ENCODE data around the gene BTLA. TPM values are rescaled to one million over a fixed set of nuclear protein-coding genes. Genes with fewer than 3 reads are reported as not detected.

The BTLA gene
- polyA plus RNA-seq, 3 donors, result 0.05 TPM; not detected in 2

DNA sequence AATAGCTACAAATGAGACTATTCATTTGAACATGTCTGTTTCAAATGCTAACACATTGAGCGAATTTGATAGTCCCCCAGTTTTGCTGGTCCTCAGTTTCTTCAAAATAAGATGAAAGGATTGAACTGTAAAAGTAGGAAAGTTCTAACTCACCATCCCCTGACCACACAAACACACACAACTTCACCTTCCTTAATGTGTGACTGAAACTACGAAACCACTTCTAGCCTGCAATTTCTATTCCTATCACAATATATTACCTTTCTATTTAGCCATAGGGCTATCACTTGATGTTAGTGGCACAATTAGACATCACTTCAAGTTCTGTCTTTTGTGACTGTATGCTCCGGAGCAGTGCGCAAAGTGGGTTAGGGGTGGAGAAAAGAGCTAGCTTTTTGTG is 14.9 kb downstream of the BTLA start:
- Histone ChIP-seq H4K20me1 (ENCODE audit: insufficient read depth, low read length) (no peaks in the 10 kb centered on the region), H3K4me1 (ENCODE audit: control insufficient read depth in 1 of 2, insufficient read depth in 2 of 2, low read length in 2 of 2) (peaks cover 5 to 12% of the 10 kb centered on the region in 2 donors), H3K4me3 (replicated peaks in 1 of 3; ENCODE audit: low read depth in 2 of 3, low read length in 3 of 3) (no peak overlapping the region), H3K27me3 (ENCODE audit: control insufficient read depth in 2 of 2, insufficient read depth in 2 of 2, low read length in 2 of 2) (no peaks in the 10 kb centered on the region), H3K9me3 (replicated peaks in 1 of 2; ENCODE audit: control insufficient read depth in 1 of 2, insufficient read depth in 1 of 2, low read length in 2 of 2) (no peaks in the 10 kb centered on the region), H3K9ac (ENCODE audit: insufficient read depth, low read length, poor library complexity, severe bottlenecking) (no peak overlapping the region), H3K4me2 (replicated peaks; ENCODE audit: extremely low read depth, low read length, poor library complexity, severe bottlenecking) (no peak overlapping the region), H3K79me2 (ENCODE audit: insufficient read depth, low read length) (no peaks in the 10 kb centered on the region), H3K36me3 (replicated peaks in 1 of 2; ENCODE audit: control insufficient read depth in 1 of 2, insufficient read depth in 2 of 2, low read length in 2 of 2) (no peaks in the 10 kb centered on the region), H2AFZ (ENCODE audit: insufficient read depth, low read depth, low read length, poor library complexity, severe bottlenecking) (no peak overlapping the region), H3K27ac (ENCODE audit: low read depth in 1 of 2, low read length in 2 of 2) (no peak overlapping the region)
- peaks cover 19% of the 10 kb centered on the region for H3K4me1 Mint-ChIP-seq
- no peak for DNase-seq
- TF ChIP-seq CTCF (IDR thresholded peaks at IDR 0.05), result no peak
- 100% methylated on average over 1 of the region's 4 CpGs for WGBS (ENCODE audit: insufficient coverage)
- H3K9me3 Mint-ChIP-seq, result peaks cover 0 to 7% (median 1%) of the 10 kb centered on the region in 7 donors
- H3K4me3 Mint-ChIP-seq, result no peak overlapping the region
- peaks cover 0 to under 1% of the 10 kb centered on the region in 2 donors for H3K36me3 Mint-ChIP-seq
- peaks cover 0 to 1% (median 0%) of the 10 kb centered on the region in 3 donors for H3K27me3 Mint-ChIP-seq (ENCODE audit: low read depth in 3 of 3)
- no peak overlapping the region for H3K27ac Mint-ChIP-seq
- intact Hi-C loops (cut with micrococcal nuclease), result no loop called here

GRCh38 chr3:112482675-112483074 is 16.6 kb downstream of the BTLA start:
- H4K20me1 ChIP-seq (ENCODE audit: insufficient read depth, low read length), result no peaks in the 10 kb centered on the region
- H3K27ac Mint-ChIP-seq, result peak overlapping the region in 1 of 7 donors; percentile 44
- peak overlapping the region; percentile 30 for H2AFZ ChIP-seq (ENCODE audit: insufficient read depth, low read depth, low read length, poor library complexity, severe bottlenecking)
- WGBS (ENCODE audit: insufficient coverage), result no CpG with 5 or more reads among the region's 1 CpG
- no peak overlapping the region for H3K9ac ChIP-seq (ENCODE audit: insufficient read depth, low read length, poor library complexity, severe bottlenecking)
- H3K27me3 ChIP-seq (ENCODE audit: control insufficient read depth in 2 of 2, insufficient read depth in 2 of 2, low read length in 2 of 2), result no peaks in the 10 kb centered on the region
- DNase-seq, result peak in 1 of 3 donors; percentile 13
- H3K79me2 ChIP-seq (ENCODE audit: insufficient read depth, low read length), result no peaks in the 10 kb centered on the region
- no peak overlapping the region for H3K4me2 ChIP-seq (replicated peaks; ENCODE audit: extremely low read depth, low read length, poor library complexity, severe bottlenecking)
- peaks cover 33% of the 10 kb centered on the region for H3K4me1 Mint-ChIP-seq
- no peak for TF ChIP-seq CTCF (IDR thresholded peaks at IDR 0.05)
- no peaks in the 10 kb centered on the region for H3K27me3 Mint-ChIP-seq (ENCODE audit: low read depth in 3 of 3)
- no peaks in the 10 kb centered on the region for H3K36me3 ChIP-seq (replicated peaks in 1 of 2; ENCODE audit: control insufficient read depth in 1 of 2, insufficient read depth in 2 of 2, low read length in 2 of 2)
- no peak overlapping the region for H3K4me3 ChIP-seq (replicated peaks in 1 of 3; ENCODE audit: low read depth in 2 of 3, low read length in 3 of 3)
- intact Hi-C loops (cut with micrococcal nuclease), result no loop called here
- H3K27ac ChIP-seq (ENCODE audit: low read depth in 1 of 2, low read length in 2 of 2), result no peak overlapping the region
- H3K4me3 Mint-ChIP-seq, result no peak overlapping the region
- H3K36me3 Mint-ChIP-seq, result no peaks in the 10 kb centered on the region
- H3K4me1 ChIP-seq (ENCODE audit: control insufficient read depth in 1 of 2, insufficient read depth in 2 of 2, low read length in 2 of 2), result peaks cover 9 to 26% of the 10 kb centered on the region in 2 donors
- H3K9me3 ChIP-seq (replicated peaks in 1 of 2; ENCODE audit: control insufficient read depth in 1 of 2, insufficient read depth in 1 of 2, low read length in 2 of 2), result no peaks in the 10 kb centered on the region
- peaks cover 0 to 7% (median 1%) of the 10 kb centered on the region in 7 donors for H3K9me3 Mint-ChIP-seq

Measured in CD14-positive monocyte (primary cell).